Right lobe of liver (tissue), 6 donors: ENCODE data around the gene CDH13. TPM values are rescaled to one million over a fixed set of nuclear protein-coding genes. Genes with fewer than 3 reads are reported as not detected.

Experiments
- ATAC-seq, 4 donors: fragments of 200-7000 bp; cut with Tn5 transposase; one replicate each; pipeline ENCODE4 v1.9.1; 2020; ENCODE audit warnings: mild to moderate bottlenecking in 4 of 4, moderate library complexity in 4 of 4
- DNase-seq, 3 donors: peaks; one replicate each; pipeline ENCODE4 v3.0.0-alpha.2; 2020
- H3K27ac ChIP-seq, 3 donors: fragments of 200-600 bp; one replicate each; pipeline ENCODE4 v1.8.0; 2022
- H3K27me3 ChIP-seq, 2 donors: fragments of 200-600 bp; one replicate each; pipeline ENCODE4 v1.8.0; 2022
- H3K36me3 ChIP-seq, 4 donors: fragments of 200-600 bp; sonication (generic) in 1 of 4; one replicate each; pipeline versions ENCODE4 v1.5.1 to v1.8.0; 2017 to 2022; ENCODE audit warnings: control low read depth in 1 of 4
- H3K4me1 ChIP-seq, 4 donors: fragments of 200-600 bp; sonication (generic) in 1 of 4; one replicate each; pipeline versions ENCODE4 v1.5.1 to v1.8.0; 2017 to 2022; ENCODE audit warnings: control low read depth in 1 of 4
- H3K4me3 ChIP-seq, 3 donors: fragments of 200-600 bp; one replicate each; pipeline ENCODE4 v1.8.0; 2022
- H3K9me3 ChIP-seq, 4 donors: fragments of 200-600 bp; sonication (generic) in 1 of 4; one replicate each; pipeline versions ENCODE4 v1.5.1 to v1.8.0; 2017 to 2022; ENCODE audit warnings: control low read depth in 1 of 4
- CTCF ChIP-seq, 4 donors: fragments of 200-600 bp in 3 of 4; fragments of 450-650 bp in 1 of 4; IDR thresholded peaks; one replicate each; pipeline versions ENCODE4 v1.5.1 to v1.8.0; 2016 to 2022; ENCODE audit warnings: antibody characterized with exemption in 4 of 4, mild to moderate bottlenecking in 2 of 4
- POLR2A ChIP-seq: fragments of 450-650 bp; IDR thresholded peaks from one replicate; pipeline ENCODE4 v1.6.1; 2017; ENCODE audit warnings: antibody characterized with exemption, mild to moderate bottlenecking
- WGBS: methylation state at CpG from one replicate; pipeline ENCODE4 v1.1.6; 2018; ENCODE audit warnings: low coverage, low lambda C conversion rate; ENCODE audit not compliant: insufficient coverage; ENCODE audit errors: missing lambda C conversion rate; 5-methylcytosine and 5-hydroxymethylcytosine counted together
- intact Hi-C, 2 donors: fragments of 100-400 bp; cut with DNase I; formaldehyde crosslinking; loops; one replicate each; pipeline versions ENCODE4 v1.11.2 to v1.14.1; 2022
- total RNA-seq, 6 experiments: library from RNA; depleted of rRNA in 2 of 6; stranded (reverse); fragments of >200 nt in 2 of 6; fragmentation: NEBNext Ultra II Directional in 3 of 6; extraction: Animal tissue kit (Norgen Biotek cat#: 25700) in 3 of 6; gene quantifications; one replicate each; pipeline versions ENCODE4 v1.1.0 to v1.2.4, GENCODE V29; 2016 to 2023
- donor health status: DM: no; HTN: yes; CAD: no.
- donor health status: DM: no; HTN: no; CAD: no.
- donor health status: DM: no; HTN: no; CAD: no.
- donor health status: DM: no; HTN: yes; CAD: no.
- donor health status: DM: no; HTN: yes; CAD: no.

Gene CDH13
- total RNA-seq, 6 experiments from 2014 or later = 0.13 to 4.6 (median 0.49) TPM

DNA sequence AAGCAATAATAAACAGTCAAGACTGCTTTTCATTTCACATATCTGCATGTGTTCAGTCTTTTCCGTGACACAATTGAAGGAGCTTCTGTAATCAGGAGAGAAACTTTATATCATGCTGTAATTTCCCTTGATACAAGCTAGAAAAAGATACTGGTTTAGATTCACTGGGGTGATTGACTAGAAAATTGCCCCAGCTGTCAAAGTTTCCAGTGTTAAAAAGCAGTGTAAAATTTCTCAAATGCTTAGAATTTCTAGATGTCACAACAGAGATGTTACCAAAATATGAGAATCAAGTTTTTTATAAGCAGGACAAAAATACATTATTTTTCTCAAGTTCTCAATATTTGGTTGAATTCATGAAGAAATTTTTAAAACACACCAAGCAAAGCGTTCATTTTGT, 888.6 kb downstream of the CDH13 start:
- DNase-seq = no peak
- no peak overlapping the region for H3K4me3 ChIP-seq
- ATAC-seq = no peak
- H3K27me3 ChIP-seq = no peaks in the 10 kb centered on the region
- TF ChIP-seq POLR2A = no peak
- TF ChIP-seq CTCF (IDR thresholded peaks at IDR 0.05) = no peak
- intact Hi-C loops = no loop called here
- no peaks in the 10 kb centered on the region for H3K36me3 ChIP-seq
- H3K4me1 ChIP-seq = no peaks in the 10 kb centered on the region
- WGBS = 38% methylated on average over 2 of the region's 2 CpGs
- peaks cover 0 to 3% (median 0%) of the 10 kb centered on the region in 4 donors for H3K9me3 ChIP-seq
- no peak overlapping the region for H3K27ac ChIP-seq

DNA sequence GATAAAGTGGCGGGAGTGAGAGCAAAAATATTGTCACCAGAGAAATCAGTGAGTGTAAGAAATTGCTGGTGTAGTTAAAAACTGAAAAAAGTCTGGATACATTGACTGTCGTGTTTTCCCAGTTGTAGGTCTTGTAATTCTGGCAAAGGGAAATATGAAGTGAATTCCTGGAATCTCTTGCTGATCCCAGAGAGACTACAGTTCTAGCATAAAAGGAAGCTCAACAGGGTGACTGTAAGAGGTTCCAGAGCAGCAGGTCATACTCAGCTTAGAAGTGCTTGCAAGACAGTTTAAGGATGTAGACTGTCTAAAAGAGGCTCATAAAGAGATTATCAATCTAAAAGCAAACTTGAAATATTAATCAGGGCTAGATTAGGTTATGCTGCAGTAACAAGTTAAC, 890.2 kb downstream of the CDH13 start:
- WGBS = 20% methylated on average over 2 of the region's 2 CpGs
- Histone ChIP-seq H3K36me3 (no peaks in the 10 kb centered on the region), H3K9me3 (peaks cover 0 to 3% (median 0%) of the 10 kb centered on the region in 4 donors), H3K4me3 (no peak overlapping the region), H3K27ac (no peak overlapping the region), H3K4me1 (no peaks in the 10 kb centered on the region), H3K27me3 (no peaks in the 10 kb centered on the region)
- DNase-seq (no peak), ATAC-seq (no peak)
- no peak for TF ChIP-seq CTCF (IDR thresholded peaks at IDR 0.05)
- TF ChIP-seq POLR2A = no peak
- intact Hi-C loops = no loop called here

DNA sequence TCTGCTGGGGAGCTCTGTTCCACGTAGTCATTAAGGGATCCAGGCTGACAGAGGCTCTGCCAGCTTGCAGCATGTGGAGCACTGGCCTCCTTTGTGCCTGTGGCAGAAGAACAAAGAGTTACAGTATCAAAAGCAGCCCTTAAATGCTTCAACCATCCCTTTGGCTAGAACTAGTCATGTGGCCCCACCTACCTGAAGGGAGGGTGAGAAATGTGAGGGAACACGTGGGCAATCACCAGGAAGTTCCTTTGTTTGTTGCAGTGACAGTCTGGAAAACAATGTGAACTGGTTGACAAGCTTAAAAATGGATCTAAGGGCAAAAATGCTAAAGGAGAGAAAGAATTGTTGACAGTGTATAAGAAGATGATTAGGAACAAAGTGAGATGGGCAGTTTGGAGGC, 890.6 kb downstream of the CDH13 start:
- Histone ChIP-seq H3K4me1 (no peaks in the 10 kb centered on the region), H3K27me3 (no peaks in the 10 kb centered on the region), H3K36me3 (no peaks in the 10 kb centered on the region), H3K9me3 (peaks cover 0 to 3% (median 0%) of the 10 kb centered on the region in 4 donors), H3K27ac (no peak overlapping the region), H3K4me3 (no peak overlapping the region)
- TF ChIP-seq CTCF (IDR thresholded peaks at IDR 0.05) (no peak), POLR2A (no peak)
- 20% methylated on average over 2 of the region's 2 CpGs for WGBS
- DNase-seq = no peak
- intact Hi-C loops = no loop called here
- no peak for ATAC-seq

- Histone ChIP-seq H3K9me3 (peaks cover 0 to 3% (median 0%) of the 10 kb centered on the region in 4 donors), H3K4me1 (no peaks in the 10 kb centered on the region), H3K4me3 (no peak overlapping the region), H3K36me3 (no peaks in the 10 kb centered on the region), H3K27me3 (no peaks in the 10 kb centered on the region), H3K27ac (no peak overlapping the region)
- TF ChIP-seq POLR2A = no peak
- no peak for TF ChIP-seq CTCF (IDR thresholded peaks at IDR 0.05)
- DNase-seq = no peak
- ATAC-seq = no peak
- intact Hi-C loops = no loop called here
- WGBS = 79% methylated on average over 3 of the region's 5 CpGs
Measured at GRCh38 chr16:83520596-83520995, 893.8 kb downstream of the CDH13 start.

GRCh38 chr16:83530293-83530692, 903.5 kb downstream of the CDH13 start:
- no peak for ATAC-seq
- 86% methylated on average over 3 of the region's 3 CpGs for WGBS

More at GRCh38 chr16:83530293-83530692, 903.5 kb downstream of the CDH13 start:
- Histone ChIP-seq H3K4me3 (no peak overlapping the region), H3K9me3 (no peaks in the 10 kb centered on the region), H3K36me3 (no peaks in the 10 kb centered on the region), H3K27ac (no peak overlapping the region), H3K27me3 (no peaks in the 10 kb centered on the region), H3K4me1 (no peaks in the 10 kb centered on the region)
- no peak for DNase-seq
- no peak for TF ChIP-seq CTCF (IDR thresholded peaks at IDR 0.05)
- TF ChIP-seq POLR2A = no peak
- intact Hi-C loops = no loop called here
